Stomach (tissue), 9 donors: Measurements from ENCODE around the gene CCDC136. TPM values are rescaled to one million over a fixed set of nuclear protein-coding genes. Genes with fewer than 3 reads are reported as not detected.

Source experiments
- DNase-seq, 2 donors: peaks; one replicate each; pipeline versions ENCODE4 v3.0.0 to v3.0.0-alpha.2; 2013 to 2019
- H3K27ac ChIP-seq, 5 donors: fragments of 200-600 bp in 4 of 5; sonication (generic) in 4 of 5; one replicate each; pipeline ENCODE4 v1.5.1; 2013 to 2019; ENCODE audit warnings: mild to moderate bottlenecking in 1 of 5, moderate library complexity in 1 of 5
- H3K27me3 ChIP-seq, 3 donors: fragments of 200-600 bp; sonication (generic); one replicate each; pipeline ENCODE4 v1.5.1; 2017 to 2019; ENCODE audit warnings: mixed run types in 1 of 3
- H3K36me3 ChIP-seq, 4 donors: fragments of 200-600 bp; sonication (generic); 1 replicate in 3 of 4; 2 replicates in 1 of 4; pipeline ENCODE4 v1.5.1; 2016 to 2019
- H3K4me1 ChIP-seq, 4 donors: fragments of 200-600 bp; sonication (generic); one replicate each; pipeline ENCODE4 v1.5.1; 2016 to 2019
- H3K4me3 ChIP-seq, 4 donors: fragments of 200-600 bp; sonication (generic) in 3 of 4; one replicate each; pipeline ENCODE4 v1.5.1; 2016 to 2019; ENCODE audit warnings: mild to moderate bottlenecking in 1 of 4
- H3K9me3 ChIP-seq, 4 donors: fragments of 200-600 bp; sonication (generic); one replicate each; pipeline ENCODE4 v1.5.1; 2016 to 2019
- EP300 ChIP-seq: sonication (generic); formaldehyde crosslinking; IDR thresholded peaks from one replicate; pipeline ENCODE4 v1.6.1; 2017; ENCODE audit warnings: antibody characterized with exemption
- POLR2A ChIP-seq, 4 donors: fragments of 450-650 bp; IDR thresholded peaks; one replicate each; pipeline ENCODE4 v1.6.1; 2016; ENCODE audit warnings: antibody characterized with exemption in 4 of 4, control low read depth in 2 of 4, mild to moderate bottlenecking in 1 of 4, moderate library complexity in 1 of 4
- POLR2AphosphoS5 ChIP-seq, 3 donors: sonication (generic); formaldehyde crosslinking; IDR thresholded peaks; one replicate each; pipeline ENCODE4 v1.6.1; 2016; ENCODE audit warnings: antibody characterized with exemption in 3 of 3
- WGBS, 5 donors: extraction: QIAGEN DNeasy Blood & Tissue Kit in 3 of 5; methylation state at CpG; one replicate each; pipeline versions ENCODE4 v1.1.5 to v1.1.7; 2013 to 2018; 5-methylcytosine and 5-hydroxymethylcytosine counted together
- intact Hi-C: fragments of 100-400 bp; cut with DNase I; formaldehyde crosslinking; loops from one replicate; pipeline ENCODE4 v1.15.1; 2023; ENCODE audit warnings: low total_unique reads
- polyA plus RNA-seq, 3 donors: library from polyadenylated mRNA; stranded (reverse); fragments of 200-250 nt; gene quantifications; one replicate each; pipeline ENCODE4 v1.2.3, GENCODE V29; 2013
- total RNA-seq, 5 donors: library from RNA; depleted of rRNA; stranded (reverse); fragments of >200 nt; gene quantifications; one replicate each; pipeline versions ENCODE4 v1.1.0 to v1.2.3, GENCODE V29; 2014 to 2016
- TF ChIP-seq, protein P1 (sequence below), 7 experiments: fragments of 450-650 bp in 4 of 7; fragments of 200-600 bp in 3 of 7; sonication (generic) in 3 of 7; IDR thresholded peaks; one replicate each; pipeline ENCODE4 v1.5.1; 2016 to 2019; ENCODE audit warnings: antibody characterized with exemption in 7 of 7, control low read depth in 2 of 7, mild to moderate bottlenecking in 1 of 7
- donor health status: healthy with polysubstance abuse.
- donor health status: Bipolar disorder and iron deficiency.
- donor health status: healthy.

CCDC136 gene
- total and polyA plus RNA-seq, 8 donors = 2.3 to 36.8 (median 5.4) TPM

DNA sequence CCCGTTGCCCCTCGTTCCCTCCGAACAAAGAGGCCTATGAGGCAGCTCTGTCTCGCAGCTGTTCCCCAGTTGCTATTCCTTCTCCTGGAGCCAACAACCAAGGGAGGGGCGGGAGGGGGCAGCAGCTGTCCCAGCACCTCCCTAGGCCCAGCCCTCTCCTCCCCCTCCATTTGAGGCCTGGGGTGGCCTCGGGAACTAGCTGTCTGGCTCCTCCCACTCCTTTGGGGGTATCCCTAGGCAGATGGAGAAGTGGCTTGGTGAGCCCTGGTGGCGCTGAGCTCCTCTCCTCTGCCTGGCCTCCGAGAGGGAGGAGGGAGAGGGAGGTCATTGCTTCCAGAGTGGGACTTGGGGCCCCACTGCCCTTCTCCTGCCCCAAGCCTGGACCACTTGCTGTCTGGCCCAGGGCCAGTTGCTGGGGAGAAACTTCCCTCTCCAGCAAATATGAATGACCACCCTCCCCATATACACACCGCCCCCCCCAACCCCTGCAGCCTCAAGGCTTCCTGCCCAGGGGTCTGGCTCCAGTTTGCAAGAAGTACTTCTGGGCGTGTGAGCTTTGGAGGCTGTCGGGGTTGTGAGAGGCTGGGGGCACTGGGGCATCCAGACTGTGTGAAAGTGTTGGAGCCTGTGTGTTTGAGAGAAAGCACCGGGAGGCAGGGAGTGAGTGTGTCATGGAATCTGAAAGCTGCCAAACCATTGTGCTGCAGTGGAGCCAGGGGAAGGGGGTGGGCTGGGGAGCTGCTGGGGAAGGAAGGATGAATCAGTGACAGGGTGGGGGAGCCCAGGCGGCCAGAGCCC is 41.6 kb downstream of the CCDC136 start:
- intact Hi-C loops = no loop called here
- peaks cover 0 to 48% (median 27%) of the 10 kb centered on the region in 3 donors for H3K27me3 ChIP-seq
- H3K27ac ChIP-seq = peak overlapping the region in 4 of 5 donors; percentile 67 to 95 (median 76)
- peaks cover 35 to 76% (median 45%) of the 10 kb centered on the region in 4 donors for H3K4me1 ChIP-seq
- DNase-seq = peak in 1 of 2 donors; percentile 92
- H3K36me3 ChIP-seq = peaks cover 0 to 33% (median 14%) of the 10 kb centered on the region in 4 donors
- 19 to 40% (median 25%) methylated on average over 10 to 13 of the region's 13 CpGs for WGBS, 5 donors
- no peaks in the 10 kb centered on the region for H3K9me3 ChIP-seq
- H3K4me3 ChIP-seq = peak overlapping the region; percentile 7 to 65 (median 51)
- TF ChIP-seq, protein P1, sequence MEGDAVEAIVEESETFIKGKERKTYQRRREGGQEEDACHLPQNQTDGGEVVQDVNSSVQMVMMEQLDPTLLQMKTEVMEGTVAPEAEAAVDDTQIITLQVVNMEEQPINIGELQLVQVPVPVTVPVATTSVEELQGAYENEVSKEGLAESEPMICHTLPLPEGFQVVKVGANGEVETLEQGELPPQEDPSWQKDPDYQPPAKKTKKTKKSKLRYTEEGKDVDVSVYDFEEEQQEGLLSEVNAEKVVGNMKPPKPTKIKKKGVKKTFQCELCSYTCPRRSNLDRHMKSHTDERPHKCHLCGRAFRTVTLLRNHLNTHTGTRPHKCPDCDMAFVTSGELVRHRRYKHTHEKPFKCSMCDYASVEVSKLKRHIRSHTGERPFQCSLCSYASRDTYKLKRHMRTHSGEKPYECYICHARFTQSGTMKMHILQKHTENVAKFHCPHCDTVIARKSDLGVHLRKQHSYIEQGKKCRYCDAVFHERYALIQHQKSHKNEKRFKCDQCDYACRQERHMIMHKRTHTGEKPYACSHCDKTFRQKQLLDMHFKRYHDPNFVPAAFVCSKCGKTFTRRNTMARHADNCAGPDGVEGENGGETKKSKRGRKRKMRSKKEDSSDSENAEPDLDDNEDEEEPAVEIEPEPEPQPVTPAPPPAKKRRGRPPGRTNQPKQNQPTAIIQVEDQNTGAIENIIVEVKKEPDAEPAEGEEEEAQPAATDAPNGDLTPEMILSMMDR (IDR thresholded peaks at IDR 0.05) = no peak
- TF ChIP-seq POLR2AphosphoS5 (IDR thresholded peaks at IDR 0.05) = no peak
- no peak for TF ChIP-seq POLR2A (IDR thresholded peaks at IDR 0.05)

- 24 to 55% (median 38%) methylated on average over 4 of the region's 4 CpGs for WGBS, 5 donors
- Histone ChIP-seq H3K36me3 (peaks cover 0 to 38% (median 20%) of the 10 kb centered on the region in 4 donors), H3K27me3 (peaks cover 0 to 48% (median 27%) of the 10 kb centered on the region in 3 donors), H3K9me3 (no peaks in the 10 kb centered on the region), H3K4me1 (peaks cover 32 to 71% (median 45%) of the 10 kb centered on the region in 4 donors), H3K27ac (peak overlapping the region in 4 of 5 donors; percentile 67 to 95 (median 76)), H3K4me3 (peak overlapping the region in 1 of 4 donors; percentile 47)
- TF ChIP-seq POLR2AphosphoS5 (IDR thresholded peaks at IDR 0.05) (no peak), POLR2A (IDR thresholded peaks at IDR 0.05) (no peak), EP300 (no peak)
- TF ChIP-seq, protein P1 (IDR thresholded peaks at IDR 0.05) = no peak
- intact Hi-C loops = no loop called here
- DNase-seq = peak in 1 of 2 donors; percentile 77
Observed at GRCh38 chr7:128833946-128834325, 42.2 kb downstream of the CCDC136 start.

DNA sequence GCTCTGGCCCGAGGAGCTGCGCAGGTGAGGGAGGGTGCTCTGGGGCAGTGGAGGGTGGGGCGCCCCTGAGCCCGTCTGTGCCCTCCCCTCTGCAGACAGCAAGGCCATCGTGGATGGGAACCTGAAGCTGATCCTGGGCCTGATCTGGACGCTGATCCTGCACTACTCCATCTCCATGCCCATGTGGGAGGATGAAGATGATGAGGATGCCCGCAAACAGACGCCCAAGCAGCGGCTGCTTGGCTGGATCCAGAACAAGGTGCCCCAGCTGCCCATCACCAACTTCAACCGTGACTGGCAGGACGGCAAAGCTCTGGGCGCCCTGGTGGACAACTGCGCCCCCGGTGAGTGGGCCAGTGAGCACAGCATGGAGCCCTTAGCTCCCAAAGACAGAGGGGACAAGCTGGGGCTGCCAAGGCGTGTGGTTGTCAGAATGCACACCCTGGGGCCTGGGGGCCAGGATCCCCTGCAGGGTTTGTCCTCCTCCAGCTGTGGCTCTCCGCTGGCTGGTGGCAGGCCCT is 43.5 kb downstream of the CCDC136 start:
- Histone ChIP-seq H3K36me3 (peaks cover 0 to 52% (median 28%) of the 10 kb centered on the region in 4 donors), H3K27me3 (peaks cover 0 to 36% (median 20%) of the 10 kb centered on the region in 3 donors), H3K4me3 (peak overlapping the region in 1 of 4 donors; percentile 47), H3K9me3 (no peaks in the 10 kb centered on the region), H3K4me1 (peaks cover 23 to 72% (median 35%) of the 10 kb centered on the region in 4 donors), H3K27ac (peak overlapping the region in 3 of 5 donors; percentile 68 to 95 (median 73))
- DNase-seq = no peak
- TF ChIP-seq POLR2AphosphoS5 (IDR thresholded peaks at IDR 0.05) (no peak), EP300 (no peak), POLR2A (IDR thresholded peaks at IDR 0.05) (no peak)
- TF ChIP-seq, protein P1 (IDR thresholded peaks at IDR 0.05) = no peak
- WGBS, 5 donors = 73 to 89% (median 86%) methylated on average over 4 to 16 of the region's 16 CpGs
- intact Hi-C loops = no loop called here

- H3K27ac ChIP-seq = peak overlapping the region in 4 of 5 donors; percentile 8 to 95 (median 70)
Observed at GRCh38 chr7:128835790-128836641, 44.2 kb downstream of the CCDC136 start.

More at GRCh38 chr7:128835790-128836641, 44.2 kb downstream of the CCDC136 start:
- Histone ChIP-seq H3K36me3 (peaks cover 0 to 59% (median 31%) of the 10 kb centered on the region in 4 donors), H3K9me3 (no peaks in the 10 kb centered on the region), H3K4me1 (peaks cover 21 to 65% (median 27%) of the 10 kb centered on the region in 4 donors), H3K4me3 (peak overlapping the region in 1 of 4 donors; percentile 11), H3K27me3 (peaks cover 0 to 29% (median 13%) of the 10 kb centered on the region in 3 donors)
- TF ChIP-seq POLR2A (IDR thresholded peaks at IDR 0.05) (no peak), EP300 (no peak), POLR2AphosphoS5 (IDR thresholded peaks at IDR 0.05) (no peak)
- TF ChIP-seq, protein P1 (IDR thresholded peaks at IDR 0.05) = no peak
- intact Hi-C loops = no loop called here
- 67 to 83% (median 81%) methylated on average over 8 to 14 of the region's 14 CpGs for WGBS, 5 donors
- DNase-seq = peak in 1 of 2 donors; percentile 57
